Measurements from ENCODE around the gene KCNMA1. TPM values are rescaled to one million over a fixed set of nuclear protein-coding genes. Genes with fewer than 3 reads are reported as not detected.

KCNMA1 gene
- polyA plus RNA-seq, 1 of the 3 experiments (the other 2 are of a cell fraction), result 107 TPM

DNA sequence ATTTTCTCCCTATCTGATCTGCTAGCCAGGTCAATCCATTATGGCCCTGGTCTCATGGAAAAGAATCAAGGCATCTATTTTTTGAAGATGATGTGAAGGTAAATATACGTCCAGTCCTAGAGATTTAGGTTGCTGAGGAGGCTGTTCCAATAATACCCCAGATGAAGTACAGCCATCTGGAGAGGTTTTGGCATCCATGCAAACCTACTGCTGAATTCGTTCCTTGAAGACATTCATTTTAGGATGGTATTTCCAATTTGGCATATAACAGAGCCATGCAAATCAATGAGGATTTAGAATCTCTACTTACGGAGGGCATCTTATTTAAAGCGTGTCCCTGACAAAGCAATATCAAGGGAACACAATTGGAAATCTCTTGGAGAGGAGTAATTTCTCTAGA is 465.5 kb downstream of the KCNMA1 start:
- TF ChIP-seq CHD2 (IDR thresholded peaks at IDR 0.05; ENCODE audit: low read length, partially characterized antibody) (no peak), SMC3 (IDR thresholded peaks at IDR 0.05; ENCODE audit: low read depth, low read length) (no peak), GABPA (IDR thresholded peaks at IDR 0.05; ENCODE audit: low read depth) (no peak), TCF12 (IDR thresholded peaks at IDR 0.05) (no peak), MEF2A (IDR thresholded peaks at IDR 0.05; ENCODE audit: borderline replicate concordance, low read depth) (no peak), POLR2AphosphoS5 (IDR thresholded peaks at IDR 0.05; ENCODE audit: low read depth, low read length) (no peak), RFX5 (IDR thresholded peaks at IDR 0.05; ENCODE audit: low read length) (no peak), FOXJ3 (CRISPR knock-in tag; IDR thresholded peaks at IDR 0.05) (no peak), YY1 (IDR thresholded peaks at IDR 0.05; ENCODE audit: low read depth) (no peak), MXI1 (IDR thresholded peaks at IDR 0.05; ENCODE audit: low read depth, low read length) (no peak), EZH2phosphoT487 (IDR thresholded peaks at IDR 0.05; ENCODE audit: borderline replicate concordance, low read depth) (no peak), RXRA (IDR thresholded peaks at IDR 0.05; ENCODE audit: borderline replicate concordance, low read depth) (no peak), GATA2 (CRISPR knock-in tag; IDR thresholded peaks at IDR 0.05) (no peak), TAF1 (IDR thresholded peaks at IDR 0.05; ENCODE audit: borderline replicate concordance, low read depth, low read length) (no peak), RAD21 (IDR thresholded peaks at IDR 0.05; ENCODE audit: low read length) (no peak)
- TF ChIP-seq, protein P1, sequence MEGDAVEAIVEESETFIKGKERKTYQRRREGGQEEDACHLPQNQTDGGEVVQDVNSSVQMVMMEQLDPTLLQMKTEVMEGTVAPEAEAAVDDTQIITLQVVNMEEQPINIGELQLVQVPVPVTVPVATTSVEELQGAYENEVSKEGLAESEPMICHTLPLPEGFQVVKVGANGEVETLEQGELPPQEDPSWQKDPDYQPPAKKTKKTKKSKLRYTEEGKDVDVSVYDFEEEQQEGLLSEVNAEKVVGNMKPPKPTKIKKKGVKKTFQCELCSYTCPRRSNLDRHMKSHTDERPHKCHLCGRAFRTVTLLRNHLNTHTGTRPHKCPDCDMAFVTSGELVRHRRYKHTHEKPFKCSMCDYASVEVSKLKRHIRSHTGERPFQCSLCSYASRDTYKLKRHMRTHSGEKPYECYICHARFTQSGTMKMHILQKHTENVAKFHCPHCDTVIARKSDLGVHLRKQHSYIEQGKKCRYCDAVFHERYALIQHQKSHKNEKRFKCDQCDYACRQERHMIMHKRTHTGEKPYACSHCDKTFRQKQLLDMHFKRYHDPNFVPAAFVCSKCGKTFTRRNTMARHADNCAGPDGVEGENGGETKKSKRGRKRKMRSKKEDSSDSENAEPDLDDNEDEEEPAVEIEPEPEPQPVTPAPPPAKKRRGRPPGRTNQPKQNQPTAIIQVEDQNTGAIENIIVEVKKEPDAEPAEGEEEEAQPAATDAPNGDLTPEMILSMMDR (IDR thresholded peaks at IDR 0.05), result no peak
- TF ChIP-seq, protein P2, sequence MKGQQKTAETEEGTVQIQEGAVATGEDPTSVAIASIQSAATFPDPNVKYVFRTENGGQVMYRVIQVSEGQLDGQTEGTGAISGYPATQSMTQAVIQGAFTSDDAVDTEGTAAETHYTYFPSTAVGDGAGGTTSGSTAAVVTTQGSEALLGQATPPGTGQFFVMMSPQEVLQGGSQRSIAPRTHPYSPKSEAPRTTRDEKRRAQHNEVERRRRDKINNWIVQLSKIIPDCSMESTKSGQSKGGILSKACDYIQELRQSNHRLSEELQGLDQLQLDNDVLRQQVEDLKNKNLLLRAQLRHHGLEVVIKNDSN (IDR thresholded peaks at IDR 0.05; ENCODE audit: borderline replicate concordance, low read depth), result no peak
- TF ChIP-seq, protein P3, sequence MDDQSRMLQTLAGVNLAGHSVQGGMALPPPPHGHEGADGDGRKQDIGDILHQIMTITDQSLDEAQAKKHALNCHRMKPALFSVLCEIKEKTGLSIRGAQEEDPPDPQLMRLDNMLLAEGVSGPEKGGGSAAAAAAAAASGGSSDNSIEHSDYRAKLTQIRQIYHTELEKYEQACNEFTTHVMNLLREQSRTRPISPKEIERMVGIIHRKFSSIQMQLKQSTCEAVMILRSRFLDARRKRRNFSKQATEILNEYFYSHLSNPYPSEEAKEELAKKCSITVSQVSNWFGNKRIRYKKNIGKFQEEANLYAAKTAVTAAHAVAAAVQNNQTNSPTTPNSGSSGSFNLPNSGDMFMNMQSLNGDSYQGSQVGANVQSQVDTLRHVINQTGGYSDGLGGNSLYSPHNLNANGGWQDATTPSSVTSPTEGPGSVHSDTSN (IDR thresholded peaks at IDR 0.05), result no peak
- TF ChIP-seq, protein P4, sequence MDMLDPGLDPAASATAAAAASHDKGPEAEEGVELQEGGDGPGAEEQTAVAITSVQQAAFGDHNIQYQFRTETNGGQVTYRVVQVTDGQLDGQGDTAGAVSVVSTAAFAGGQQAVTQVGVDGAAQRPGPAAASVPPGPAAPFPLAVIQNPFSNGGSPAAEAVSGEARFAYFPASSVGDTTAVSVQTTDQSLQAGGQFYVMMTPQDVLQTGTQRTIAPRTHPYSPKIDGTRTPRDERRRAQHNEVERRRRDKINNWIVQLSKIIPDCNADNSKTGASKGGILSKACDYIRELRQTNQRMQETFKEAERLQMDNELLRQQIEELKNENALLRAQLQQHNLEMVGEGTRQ (IDR thresholded peaks at IDR 0.05; ENCODE audit: borderline replicate concordance, low read depth, low read length), result no peak
- no peak for DNase-seq
- no peaks in the 10 kb centered on the region for H3K36me3 ChIP-seq (replicated peaks in 1 of 2; ENCODE audit: control insufficient read depth in 1 of 2, insufficient read depth in 2 of 2, low read length in 1 of 2)
- 98% methylated on average over 4 of the region's 4 CpGs for WGBS (ENCODE audit: low lambda C conversion rate)
- H3K27ac ChIP-seq (ENCODE audit: low read depth in 2 of 2, low read length in 1 of 2), result no peak overlapping the region
- no peaks in the 10 kb centered on the region for H3K27me3 ChIP-seq (ENCODE audit: insufficient read depth)
- ChIA-PET CTCF (interaction anchor here (1.0 to 18.5 kb wide), 8 partner anchors 9 to 540 kb away, joined by 5 to 513 read pairs (median 40); partner anchors contain the start of gene KCNMA1), POLR2A (no interaction called here)
- H2AFZ ChIP-seq (ENCODE audit: low read depth), result no peak overlapping the region
- H3K4me2 ChIP-seq, result no peak overlapping the region
- H4K20me1 ChIP-seq (ENCODE audit: insufficient read depth), result no peaks in the 10 kb centered on the region
- H3K4me3 ChIP-seq (ENCODE audit: low read depth in 2 of 2, low read length in 1 of 2), result no peak overlapping the region
- no peaks in the 10 kb centered on the region for H3F3A ChIP-seq (replicated peaks; ENCODE audit: insufficient read depth)
- H3K4me1 ChIP-seq (ENCODE audit: control insufficient read depth in 1 of 2, insufficient read depth in 2 of 2, low read depth in 1 of 2, low read length in 1 of 2), result no peaks in the 10 kb centered on the region; a peak in 3 of 4 replicates
- no peaks in the 10 kb centered on the region for H3K9me3 ChIP-seq
- H3K79me2 ChIP-seq (ENCODE audit: insufficient read depth), result no peaks in the 10 kb centered on the region
- H3K9ac ChIP-seq, result no peak overlapping the region
- no peaks in the 10 kb centered on the region for H3K9me2 ChIP-seq

Measured in SK-N-SH (cell line).